IPS-NIHi11 (cell line): ENCODE measurements around the gene PLCB1.
"Not testable (repeated sequence)": the region's sequence is repeated elsewhere in the genome, so short reads cannot be mapped to it uniquely, and the experiment has no call there.

Experiments
- DNase-seq: peaks from one replicate; pipeline ENCODE4 v3.0.0; 2012; ENCODE audit warnings: mixed read lengths, low spot score

PLCB1 gene

DNA sequence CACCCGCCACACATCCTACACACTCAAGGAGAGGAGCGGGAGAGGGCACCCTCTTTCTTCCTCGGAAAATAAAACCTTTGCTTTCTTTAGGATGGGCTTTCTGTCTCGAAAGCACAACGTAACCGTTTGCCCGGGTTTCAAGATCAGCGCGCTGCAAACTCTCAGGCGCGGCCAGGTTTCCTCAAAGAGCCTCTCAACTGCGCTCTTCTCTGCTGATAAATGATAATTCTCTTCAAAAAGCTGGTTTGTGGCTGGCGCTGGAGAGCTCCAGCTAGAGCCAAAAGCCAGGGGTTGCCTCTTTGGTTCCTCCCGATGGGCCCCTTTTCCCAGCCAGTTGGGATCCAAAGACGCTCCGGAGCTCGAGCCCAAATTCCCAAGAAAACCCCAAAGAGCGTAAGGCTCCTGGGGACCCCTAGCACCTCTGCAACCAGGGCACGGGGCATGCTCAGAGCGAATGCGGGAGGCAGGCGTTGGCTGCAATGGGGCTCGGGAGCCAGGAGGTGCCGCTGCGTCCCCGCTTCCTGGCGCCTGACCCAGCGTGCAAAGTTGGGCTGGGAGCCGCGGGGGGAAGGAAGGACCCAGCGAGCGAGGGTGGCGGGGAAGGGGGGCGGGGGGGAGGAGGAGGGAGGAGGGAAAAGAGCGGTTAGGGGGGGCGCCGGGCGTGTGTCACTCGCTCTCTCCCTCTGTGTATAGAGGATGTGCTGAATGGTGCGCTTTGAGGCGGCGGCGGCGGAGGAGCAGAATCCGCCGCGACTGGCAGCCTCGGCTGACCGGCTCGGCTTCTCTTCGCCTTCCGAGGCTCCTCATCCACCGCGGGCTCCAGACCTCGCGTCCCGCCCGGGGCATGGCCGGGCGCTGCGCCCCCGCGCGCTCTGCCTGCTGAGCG lies at the start of gene PLCB1:
Gene PLCB1 (plus strand): TSS at position 669 of the 886 bp plus-strand sequence. CDS start 386 bp downstream, outside the sequence.
- DNase-seq = peak; percentile 92

- DNase-seq = no peak
These were observed 49.1 kb upstream of the PLCB1 start for GRCh38 chr20:8082989-8083388.

DNA sequence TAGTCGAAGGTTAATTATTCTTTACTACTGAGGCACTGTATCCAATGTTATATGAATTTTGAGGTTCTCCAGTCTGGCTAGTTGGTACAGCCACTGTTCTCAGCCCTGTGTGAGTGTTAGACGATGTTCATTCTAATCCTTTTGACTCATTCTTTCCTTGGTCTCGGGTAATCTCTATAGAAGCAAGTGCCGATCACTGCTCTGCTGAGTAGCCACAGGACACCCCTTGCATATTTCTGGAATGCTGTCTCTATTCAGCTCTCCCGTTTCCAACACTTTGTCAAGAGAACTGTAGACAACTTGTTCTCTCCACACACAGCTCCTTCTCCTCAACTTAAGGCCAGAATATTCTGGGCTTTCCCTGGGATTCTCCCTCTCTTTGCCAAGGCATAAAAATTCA lies 42.4 kb upstream of the PLCB1 start:
- DNase-seq = no peak

DNA sequence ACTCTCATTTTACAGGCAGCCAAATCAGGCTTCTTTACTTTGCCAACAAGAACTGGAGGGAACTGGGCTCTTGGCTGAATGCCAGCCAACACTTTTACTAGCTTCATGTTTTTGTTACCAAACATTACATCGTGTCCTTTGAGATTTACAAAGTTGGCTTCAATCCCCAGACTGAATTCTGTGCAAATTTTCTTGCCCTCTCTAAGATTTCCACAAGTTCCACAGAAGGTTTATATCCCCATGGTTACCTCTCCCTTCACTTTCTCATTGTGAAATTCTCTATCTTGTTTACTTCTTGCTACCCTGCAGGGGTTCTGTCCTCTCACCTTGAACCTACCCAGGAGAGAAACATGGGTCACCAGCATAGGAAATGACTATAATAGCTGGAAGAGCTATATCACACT lies 37.6 kb upstream of the PLCB1 start:
- no peak for DNase-seq

DNA sequence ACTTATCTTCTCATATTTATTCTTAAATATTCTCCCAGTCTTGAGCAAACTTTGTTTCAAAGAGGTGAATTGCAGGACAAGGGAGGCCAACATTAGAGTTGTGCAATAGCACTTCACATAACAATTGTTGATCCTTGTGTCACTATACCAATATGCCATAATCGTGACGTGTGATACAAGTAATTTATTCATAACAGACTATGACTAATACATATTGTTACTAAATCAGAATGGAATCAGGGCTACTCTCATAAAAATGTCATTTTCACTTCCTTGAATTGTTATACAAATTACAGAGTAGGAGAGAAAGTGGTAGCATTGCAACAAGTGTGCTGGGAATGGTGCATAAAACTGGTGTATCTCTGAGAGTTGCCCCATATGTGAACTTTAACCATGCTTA lies 37.2 kb upstream of the PLCB1 start:
- no peak for DNase-seq

DNA sequence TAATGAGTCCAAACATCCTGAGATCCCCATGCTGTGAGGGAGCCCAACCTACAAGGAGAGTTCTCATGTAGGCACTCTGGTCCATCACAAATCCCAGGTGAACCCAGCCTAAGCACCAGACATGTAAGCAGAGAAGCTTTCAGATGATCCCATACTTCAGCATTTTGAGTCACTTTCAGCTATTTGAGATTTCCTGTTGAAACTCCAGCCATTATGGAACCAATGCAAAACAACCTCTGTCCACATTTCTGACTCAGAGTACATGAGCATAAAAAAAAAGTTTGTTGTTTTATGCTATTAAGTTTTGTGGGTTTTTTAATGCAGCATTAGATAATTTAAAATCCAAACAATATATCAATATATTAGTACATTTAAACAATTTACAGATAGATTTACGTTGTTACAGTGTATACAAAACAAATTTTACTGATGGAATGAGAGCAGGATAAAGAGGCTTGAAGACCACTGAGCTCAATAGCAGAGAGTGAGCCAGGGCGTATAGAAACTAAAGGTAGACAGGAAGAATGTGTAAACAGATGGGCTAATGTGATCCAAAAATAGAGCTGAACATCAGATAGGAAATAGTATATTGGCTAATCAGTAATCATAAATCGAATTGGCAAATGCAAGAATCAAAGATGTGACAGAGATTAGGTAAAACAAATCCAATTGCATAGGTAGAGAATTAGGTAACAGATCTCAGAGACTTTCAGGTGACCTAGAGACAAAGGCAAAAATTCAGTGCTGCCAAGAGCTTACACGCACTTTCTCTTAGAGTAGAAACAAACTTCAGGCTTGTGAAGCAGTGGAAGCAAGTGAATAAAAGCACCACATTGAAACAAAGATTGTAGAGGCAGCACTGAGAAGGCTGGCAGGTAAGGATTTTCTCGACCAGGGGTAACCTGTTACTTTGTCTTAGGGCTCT lies 36.2 kb upstream of the PLCB1 start:
- no peak for DNase-seq

- DNase-seq = no peak
These were observed 34.8 kb upstream of the PLCB1 start for GRCh38 chr20:8097307-8097706.

DNA sequence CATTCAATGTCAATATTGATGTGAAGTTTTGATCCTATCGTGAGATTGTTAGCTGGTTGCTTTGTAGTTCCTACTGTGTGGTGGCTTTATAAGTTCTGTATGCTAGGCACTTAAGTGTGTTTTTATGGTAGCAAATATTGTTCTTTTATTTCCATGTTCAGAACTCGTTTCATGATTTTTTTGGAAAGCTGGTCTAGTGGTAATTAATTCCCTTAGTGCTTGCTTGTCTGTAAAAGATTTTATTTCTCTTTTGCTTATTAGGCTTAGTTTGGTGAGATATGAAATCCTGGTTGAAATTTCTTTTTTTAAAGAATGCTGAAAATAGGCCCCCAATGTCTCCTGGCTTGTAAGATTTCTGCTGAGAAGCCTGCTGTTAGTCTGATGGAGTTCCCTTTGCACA lies 27.8 kb upstream of the PLCB1 start:
- DNase-seq = no peak

- DNase-seq = not testable (repeated sequence)
These were observed 17.5 kb upstream of the PLCB1 start for GRCh38 chr20:8114612-8115011.

- DNase-seq = no peak
These were observed 16.6 kb upstream of the PLCB1 start for GRCh38 chr20:8115436-8115835.

- DNase-seq = no peak
These were observed 15.8 kb upstream of the PLCB1 start for GRCh38 chr20:8116067-8116811.

GRCh38 chr20:8117636-8118035 lies 14.4 kb upstream of the PLCB1 start:
- no peak for DNase-seq

DNA sequence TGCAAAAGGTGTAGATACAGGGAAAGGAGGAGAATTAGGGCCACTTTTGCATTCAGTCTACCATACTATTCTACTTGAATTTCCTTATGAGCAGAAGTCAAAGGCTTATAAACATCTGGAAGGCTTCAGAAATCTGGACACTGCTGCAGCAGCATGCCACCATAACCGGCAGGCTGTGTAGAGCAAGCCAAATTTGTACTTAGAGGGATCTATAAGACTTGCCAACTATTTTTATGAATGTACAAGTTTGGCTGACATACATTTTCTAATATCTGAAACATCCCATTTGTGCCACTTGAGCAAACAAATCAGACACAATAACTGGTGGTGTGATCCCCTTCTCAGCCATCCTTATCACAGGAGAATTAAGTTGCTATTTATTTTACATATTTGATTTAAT lies 14.0 kb upstream of the PLCB1 start:
- no peak for DNase-seq

DNA sequence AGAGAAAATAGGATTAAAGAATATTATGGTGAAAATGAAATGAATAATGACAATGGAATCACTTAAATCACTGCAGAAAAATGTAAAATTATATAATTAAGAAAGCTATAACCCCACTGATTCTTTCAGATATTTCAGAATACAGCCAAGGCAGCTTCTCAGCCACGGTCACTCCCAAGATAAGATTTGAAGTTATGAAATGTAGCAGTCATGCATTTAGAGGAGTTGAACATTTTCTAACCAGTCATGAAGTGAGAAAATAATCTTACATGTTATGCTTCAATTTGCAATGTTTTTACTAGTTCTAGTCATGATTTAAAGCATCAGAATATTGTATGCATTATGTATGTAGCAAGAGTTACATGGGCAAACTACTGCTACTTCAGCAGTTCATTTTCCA lies 13.3 kb upstream of the PLCB1 start:
- no peak for DNase-seq

DNA sequence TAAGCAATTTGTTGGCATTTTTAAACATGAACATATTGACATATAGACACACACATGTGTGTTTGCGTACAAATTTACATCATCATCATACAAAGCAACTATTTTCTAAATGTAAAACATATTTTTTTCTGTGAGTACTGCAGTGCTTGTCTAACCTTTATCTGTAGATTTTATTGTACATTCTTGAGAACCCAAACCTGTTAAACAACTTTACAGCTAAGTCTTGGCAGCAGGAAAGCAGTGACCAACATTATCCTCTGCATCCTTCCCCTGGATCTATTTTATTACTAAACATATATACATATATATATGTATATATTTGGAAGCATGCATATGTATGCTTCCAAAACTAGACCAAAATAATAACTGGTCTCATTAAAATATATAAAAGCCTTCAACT lies 10.4 kb upstream of the PLCB1 start:
- no peak for DNase-seq

DNA sequence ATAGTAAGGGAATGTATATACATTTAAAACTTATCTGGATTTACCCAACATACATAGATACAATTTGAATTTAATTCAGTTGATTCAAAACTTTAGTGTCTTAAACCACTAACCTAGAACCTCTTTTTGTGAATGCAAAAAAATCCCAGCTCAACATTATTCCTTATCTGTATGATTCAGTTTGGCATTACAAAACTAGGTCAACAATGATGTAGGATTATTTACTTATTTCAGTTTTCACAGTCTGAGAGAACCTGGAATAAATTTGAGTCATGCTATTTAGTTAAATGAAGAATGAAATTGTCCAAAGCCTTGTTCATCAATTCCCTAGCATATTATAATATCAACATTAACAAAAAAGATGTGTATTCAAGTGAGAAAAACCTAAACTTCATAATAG lies 7.4 kb upstream of the PLCB1 start:
- no peak for DNase-seq

DNA sequence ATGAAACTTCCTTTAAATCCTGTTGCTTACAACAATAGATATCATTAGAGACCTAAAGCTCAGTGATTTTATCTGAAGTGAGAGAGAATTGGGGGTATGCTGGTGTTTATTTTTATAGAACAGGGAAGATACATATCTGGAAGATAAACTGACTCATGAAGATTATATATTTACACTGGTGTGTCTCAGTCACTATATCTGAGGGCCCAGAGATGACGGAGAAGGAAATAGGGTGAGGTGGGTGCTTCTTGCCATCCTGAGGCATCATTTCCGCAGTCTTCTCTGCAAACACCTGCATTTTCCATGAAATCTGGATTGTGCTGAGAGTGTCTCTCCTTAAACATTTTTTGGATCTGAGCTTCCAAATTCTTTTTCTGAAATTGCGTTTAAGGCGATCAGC lies 5.9 kb upstream of the PLCB1 start:
- DNase-seq = no peak

DNA sequence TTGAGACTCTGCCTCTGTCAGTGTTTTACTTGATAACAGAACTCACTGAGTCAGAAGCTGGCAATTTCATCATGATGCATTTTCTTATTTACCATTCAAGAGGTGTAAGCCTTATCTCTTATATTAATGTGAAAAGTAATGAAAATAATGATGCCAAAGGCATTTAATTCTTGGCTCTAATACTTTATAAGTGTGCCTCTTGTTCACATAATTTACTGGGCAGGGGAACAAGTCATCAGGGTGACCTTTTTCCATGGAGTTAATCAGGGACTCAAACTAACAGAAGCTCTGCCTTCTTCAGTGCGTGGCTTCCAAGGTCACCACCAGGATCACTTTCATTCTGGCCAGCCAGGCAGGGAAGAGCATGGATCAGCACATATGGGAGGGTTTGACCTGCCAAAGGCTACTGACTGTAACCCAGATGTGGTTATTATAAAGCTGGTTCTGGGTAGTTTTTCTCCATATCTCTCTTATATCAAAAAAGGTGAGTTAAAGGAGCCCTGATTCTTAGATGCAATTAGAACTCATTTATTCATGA lies 5.2 kb upstream of the PLCB1 start:
- no peak for DNase-seq

- no peak for DNase-seq
These were observed 4.4 kb upstream of the PLCB1 start for GRCh38 chr20:8127553-8128255.

DNA sequence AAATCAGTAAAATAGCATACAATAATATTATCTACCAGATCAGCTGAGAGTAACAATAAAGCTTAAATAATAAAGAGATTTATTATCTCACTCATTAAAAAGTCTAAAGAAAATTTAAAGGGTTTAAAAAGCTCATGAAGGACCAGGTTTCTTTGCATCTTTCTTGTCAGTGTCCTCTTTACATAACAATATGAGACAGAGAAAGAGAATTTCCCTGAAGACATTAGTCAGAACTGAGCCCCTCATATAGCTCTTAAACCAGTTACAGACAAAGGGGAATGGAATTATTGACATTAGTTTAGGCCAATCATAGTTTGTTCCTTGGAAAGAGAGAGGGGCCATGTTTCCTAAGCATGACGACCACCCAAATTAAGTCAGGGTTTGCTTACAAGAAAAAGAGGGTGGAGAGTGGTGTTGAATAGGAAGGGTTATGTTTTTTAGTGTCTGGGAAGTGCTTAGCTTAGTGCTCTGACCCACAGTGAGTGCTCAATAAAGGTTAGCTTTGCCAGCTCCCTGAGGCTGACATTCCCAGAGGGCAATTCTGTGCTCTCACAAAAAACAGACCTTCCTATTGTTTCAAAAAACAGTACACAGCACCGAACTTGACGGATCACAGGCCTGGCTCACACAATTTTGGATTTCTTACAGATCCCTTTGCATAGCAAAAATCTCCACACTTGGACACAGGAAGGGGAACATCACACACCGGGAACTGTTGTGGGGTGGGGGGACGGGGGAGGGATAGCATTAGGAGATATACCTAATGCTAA lies 3.6 kb upstream of the PLCB1 start:
- DNase-seq = no peak
